ENCODE results near the gene C1QTNF9B. TPM values are rescaled to one million over a fixed set of nuclear protein-coding genes. Genes with fewer than 3 reads are reported as not detected.
"Not testable (repeated sequence)": the region's sequence is repeated elsewhere in the genome, so short reads cannot be mapped to it uniquely, and the experiment has no call there.

The C1QTNF9B gene
- total RNA-seq, 2 experiments from 2014 or later: not detected

DNA sequence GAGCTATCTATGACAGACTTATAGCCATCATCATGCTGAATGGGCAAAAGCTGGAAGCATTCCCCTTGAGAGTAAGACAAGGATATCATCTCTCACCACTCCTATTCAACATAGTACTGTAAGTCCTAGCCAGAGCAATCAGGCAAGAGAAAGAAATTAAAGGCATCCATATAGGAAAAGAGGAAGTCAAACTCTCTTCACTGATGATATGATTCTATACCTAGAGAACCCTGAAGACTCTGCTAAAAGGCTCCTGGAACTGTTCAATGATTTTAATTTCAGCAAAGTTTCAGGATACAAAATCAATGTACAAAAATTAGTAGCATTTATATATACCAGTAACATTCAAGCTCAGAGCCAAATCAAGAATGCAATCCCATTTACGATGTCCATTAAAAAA, 21.7 kb upstream of the C1QTNF9B start:
- no peak overlapping the region for H3K27ac Mint-ChIP-seq
- no peak overlapping the region for H3K4me3 Mint-ChIP-seq
- ATAC-seq (no peak), DNase-seq (no peak)
- no peaks in the 10 kb centered on the region for H3K4me1 Mint-ChIP-seq
- ChIA-PET CTCF (interaction anchor here (1.0 to 1.5 kb wide), 4 partner anchors 16 to 310 kb away, joined by 3 to 6 read pairs (median 4); no protein-coding TSS in a partner anchor), POLR2A (no interaction called here)
- no peaks in the 10 kb centered on the region for H3K9me3 Mint-ChIP-seq (ENCODE audit: low read depth)
- intact Hi-C loops (cut with DNase I, micrococcal nuclease): no loop called here
- H3K27me3 Mint-ChIP-seq: peaks cover 30% of the 10 kb centered on the region
- no peaks in the 10 kb centered on the region for H3K36me3 Mint-ChIP-seq (ENCODE audit: low read depth)

DNA sequence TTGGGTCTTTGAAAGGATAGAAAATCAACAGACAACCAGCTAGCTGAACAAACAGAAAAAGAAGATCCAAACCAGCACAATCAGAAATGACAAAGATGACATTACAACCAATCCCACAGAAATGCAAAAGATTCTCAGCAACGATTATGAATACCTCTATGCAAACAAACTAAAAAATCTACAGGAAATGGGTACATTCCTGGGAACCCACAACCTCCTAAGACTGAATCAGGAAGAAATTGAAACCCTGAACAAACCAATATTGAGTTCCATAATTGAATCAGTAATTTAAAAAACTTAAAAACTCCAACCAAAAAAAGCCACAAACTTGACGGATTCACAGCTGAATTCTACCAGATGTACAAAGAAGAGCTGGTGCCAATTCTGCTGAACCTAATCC, 20.9 kb upstream of the C1QTNF9B start:
- no peak overlapping the region for H3K4me3 Mint-ChIP-seq
- POLR2A ChIA-PET: no interaction called here
- no peaks in the 10 kb centered on the region for H3K4me1 Mint-ChIP-seq
- H3K27ac Mint-ChIP-seq: no peak overlapping the region
- DNase-seq (no peak), ATAC-seq (no peak)
- peaks cover 30% of the 10 kb centered on the region for H3K27me3 Mint-ChIP-seq
- intact Hi-C loops (cut with DNase I, micrococcal nuclease): no loop called here
- H3K36me3 Mint-ChIP-seq (ENCODE audit: low read depth): no peaks in the 10 kb centered on the region
- no peaks in the 10 kb centered on the region for H3K9me3 Mint-ChIP-seq (ENCODE audit: low read depth)
- CTCF ChIA-PET: interaction anchor here (0.7 to 1.5 kb wide), 5 partner anchors 11 to 311 kb away, joined by 3 to 6 read pairs (median 4); no protein-coding TSS in a partner anchor

- peaks cover 29% of the 10 kb centered on the region for H3K27me3 Mint-ChIP-seq
- POLR2A ChIA-PET: no interaction called here
- peaks cover 6% of the 10 kb centered on the region for H3K4me1 Mint-ChIP-seq
- H3K4me3 Mint-ChIP-seq: no peak overlapping the region
- H3K9me3 Mint-ChIP-seq (ENCODE audit: low read depth): no peaks in the 10 kb centered on the region
- H3K36me3 Mint-ChIP-seq (ENCODE audit: low read depth): no peaks in the 10 kb centered on the region
- H3K27ac Mint-ChIP-seq: no peak overlapping the region
- intact Hi-C loops (cut with DNase I, micrococcal nuclease): no loop called here
- DNase-seq (no peak), ATAC-seq (no peak)
- CTCF ChIA-PET: no interaction called here
Observed at GRCh38 chr13:23915308-23915707, 18.0 kb upstream of the C1QTNF9B start.

GRCh38 chr13:23912469-23912868, 15.2 kb upstream of the C1QTNF9B start:
- ChIA-PET POLR2A (no interaction called here), CTCF (no interaction called here)
- Mint-ChIP-seq H3K4me3 (no peak overlapping the region), H3K27me3 (peaks cover 26% of the 10 kb centered on the region), H3K27ac (no peak overlapping the region), H3K36me3 (ENCODE audit: low read depth) (no peaks in the 10 kb centered on the region), H3K4me1 (peaks cover 6% of the 10 kb centered on the region), H3K9me3 (ENCODE audit: low read depth) (no peaks in the 10 kb centered on the region)
- intact Hi-C loops (cut with DNase I, micrococcal nuclease): no loop called here
- ATAC-seq: no peak
- DNase-seq: no peak

DNA sequence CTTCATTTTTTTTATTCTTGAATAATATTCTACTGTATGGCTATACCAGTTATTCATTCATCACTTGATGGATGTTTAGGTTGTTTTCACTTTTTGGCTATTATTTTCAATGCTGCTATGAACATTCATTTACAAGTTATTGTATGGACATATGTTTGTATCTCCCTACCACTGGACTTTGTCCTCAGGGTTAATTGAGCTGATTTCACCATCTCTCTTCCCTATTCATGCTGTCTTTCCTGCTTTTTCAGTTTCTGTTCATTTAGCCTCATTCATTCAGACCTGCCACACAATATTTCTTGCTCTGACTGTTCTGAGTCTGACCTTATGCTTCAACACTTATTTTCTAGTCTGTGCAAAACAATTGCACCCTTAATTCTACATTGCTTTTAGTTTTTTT, 12.3 kb upstream of the C1QTNF9B start:
- ChIA-PET CTCF (interaction anchor here (0.6 to 1.4 kb wide), 5 partner anchors 9 to 560 kb away, joined by 3 read pairs; no protein-coding TSS in a partner anchor), POLR2A (interaction anchor here (0.5 kb wide), 1 partner anchor 118 kb away, joined by 6 read pairs; no protein-coding TSS in a partner anchor)
- peaks cover 16% of the 10 kb centered on the region for H3K27me3 Mint-ChIP-seq
- no peak overlapping the region for H3K27ac Mint-ChIP-seq
- no peaks in the 10 kb centered on the region for H3K9me3 Mint-ChIP-seq (ENCODE audit: low read depth)
- H3K36me3 Mint-ChIP-seq (ENCODE audit: low read depth): no peaks in the 10 kb centered on the region
- intact Hi-C loops (cut with DNase I, micrococcal nuclease): no loop called here
- ATAC-seq (no peak), DNase-seq (no peak)
- no peak overlapping the region for H3K4me3 Mint-ChIP-seq
- H3K4me1 Mint-ChIP-seq: peaks cover 6% of the 10 kb centered on the region

GRCh38 chr13:23905766-23906165, 8.5 kb upstream of the C1QTNF9B start:
- Mint-ChIP-seq H3K27me3 (peaks cover 33% of the 10 kb centered on the region), H3K4me1 (peaks cover 3% of the 10 kb centered on the region), H3K9me3 (ENCODE audit: low read depth) (no peaks in the 10 kb centered on the region), H3K4me3 (no peak overlapping the region), H3K36me3 (ENCODE audit: low read depth) (no peaks in the 10 kb centered on the region), H3K27ac (no peak overlapping the region)
- intact Hi-C loops (cut with DNase I, micrococcal nuclease): no loop called here
- DNase-seq (no peak), ATAC-seq (no peak)
- POLR2A ChIA-PET: no interaction called here
- CTCF ChIA-PET: no interaction called here

GRCh38 chr13:23903906-23904280, 6.6 kb upstream of the C1QTNF9B start:
- no peak overlapping the region for H3K4me3 Mint-ChIP-seq
- H3K4me1 Mint-ChIP-seq: peaks cover 3% of the 10 kb centered on the region
- intact Hi-C loops (cut with DNase I, micrococcal nuclease): no loop called here
- POLR2A ChIA-PET: no interaction called here
- no peaks in the 10 kb centered on the region for H3K9me3 Mint-ChIP-seq (ENCODE audit: low read depth)
- H3K36me3 Mint-ChIP-seq (ENCODE audit: low read depth): no peaks in the 10 kb centered on the region
- no peak for DNase-seq
- H3K27me3 Mint-ChIP-seq: peaks cover 28% of the 10 kb centered on the region
- no peak overlapping the region for H3K27ac Mint-ChIP-seq
- CTCF ChIA-PET: interaction anchor here (0.6 to 1.0 kb wide), 3 partner anchors 14 to 611 kb away, joined by 3 to 4 read pairs (median 4); no protein-coding TSS in a partner anchor
- no peak for ATAC-seq

- CTCF ChIA-PET: interaction anchor here (0.6 to 1.9 kb wide), 5 partner anchors 13 to 611 kb away, joined by 3 to 6 read pairs (median 4); no protein-coding TSS in a partner anchor
- H3K27ac Mint-ChIP-seq: no peak overlapping the region
- ATAC-seq: no peak
Observed at GRCh38 chr13:23902975-23903905, 5.9 kb upstream of the C1QTNF9B start.

GRCh38 chr13:23901365-23901764, 4.1 kb upstream of the C1QTNF9B start:
- Mint-ChIP-seq H3K4me1 (peaks cover 3% of the 10 kb centered on the region), H3K9me3 (ENCODE audit: low read depth) (no peaks in the 10 kb centered on the region), H3K27me3 (peaks cover 23% of the 10 kb centered on the region), H3K36me3 (ENCODE audit: low read depth) (no peaks in the 10 kb centered on the region), H3K27ac (no peak overlapping the region), H3K4me3 (no peak overlapping the region)
- POLR2A ChIA-PET: no interaction called here
- CTCF ChIA-PET: interaction anchor here (0.6 to 0.7 kb wide), 2 partner anchors 58 to 127 kb away, joined by 3 read pairs; no protein-coding TSS in a partner anchor
- ATAC-seq (peak; percentile 60), DNase-seq (no peak)
- intact Hi-C loops (cut with DNase I, micrococcal nuclease): no loop called here

More at GRCh38 chr13:23902975-23903905, 5.9 kb upstream of the C1QTNF9B start:
- H3K27me3 Mint-ChIP-seq: peaks cover 28% of the 10 kb centered on the region
- POLR2A ChIA-PET: interaction anchor here (0.6 kb wide), 1 partner anchor 55 kb away, joined by 3 read pairs; no protein-coding TSS in a partner anchor
- H3K9me3 Mint-ChIP-seq (ENCODE audit: low read depth): no peaks in the 10 kb centered on the region
- H3K4me3 Mint-ChIP-seq: no peak overlapping the region
- DNase-seq: peak; percentile 10
- peaks cover 3% of the 10 kb centered on the region for H3K4me1 Mint-ChIP-seq
- H3K36me3 Mint-ChIP-seq (ENCODE audit: low read depth): no peaks in the 10 kb centered on the region
- intact Hi-C loops (cut with DNase I, micrococcal nuclease): no loop called here

DNA sequence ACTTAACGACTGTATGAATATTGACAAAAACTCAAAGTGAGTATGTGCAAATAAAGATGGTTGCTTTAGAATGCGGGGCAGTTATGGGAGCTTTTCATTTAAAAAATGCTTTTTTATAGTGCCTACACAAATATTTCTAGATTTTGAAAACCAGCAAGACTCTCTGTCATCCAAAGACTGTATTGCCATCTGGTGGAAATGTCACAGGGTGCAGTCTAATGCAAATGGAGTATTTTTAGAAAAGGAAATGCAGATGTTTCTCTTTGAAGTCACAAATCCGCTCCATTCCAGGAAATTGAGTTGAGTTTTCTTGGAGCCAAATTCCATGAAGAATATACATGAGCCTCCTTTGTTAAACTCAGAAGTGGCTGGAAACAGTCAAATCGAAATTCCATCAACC, 2.3 kb upstream of the C1QTNF9B start:
- ChIA-PET CTCF (interaction anchor here (0.6 to 1.3 kb wide), 7 partner anchors 10 to 386 kb away, joined by 3 to 7 read pairs (median 3); partner anchors contain the start of gene MIPEP), POLR2A (no interaction called here)
- H3K4me1 Mint-ChIP-seq: peaks cover 3% of the 10 kb centered on the region
- intact Hi-C loops (cut with DNase I, micrococcal nuclease): loop anchor here in 1 of 2 experiments (1.0 kb wide), 1 partner anchor 433 kb away; no protein-coding TSS in a partner anchor
- no peak overlapping the region for H3K4me3 Mint-ChIP-seq
- H3K36me3 Mint-ChIP-seq (ENCODE audit: low read depth): no peaks in the 10 kb centered on the region
- H3K9me3 Mint-ChIP-seq (ENCODE audit: low read depth): no peaks in the 10 kb centered on the region
- H3K27ac Mint-ChIP-seq: no peak overlapping the region
- peaks cover 22% of the 10 kb centered on the region for H3K27me3 Mint-ChIP-seq
- peak; percentile 66 for ATAC-seq
- DNase-seq: peak; percentile 48

DNA sequence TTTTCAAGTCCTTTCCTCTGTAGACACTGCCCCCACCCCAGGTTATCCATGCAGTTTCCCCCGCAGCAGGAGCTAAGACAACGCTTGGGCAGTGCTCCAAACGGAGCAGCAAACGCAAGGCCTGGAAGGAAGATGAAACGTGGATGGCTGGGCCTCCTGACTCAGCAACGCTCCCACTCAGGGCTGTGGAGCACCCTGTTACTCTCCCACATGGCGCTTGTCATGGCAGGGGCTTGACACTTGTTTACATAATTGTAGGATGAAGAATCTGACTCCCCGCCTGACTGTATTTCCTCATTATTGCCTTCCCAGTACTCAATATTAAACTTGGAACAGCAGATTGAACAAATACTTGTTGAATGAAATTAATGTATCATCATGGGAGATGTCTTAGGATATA, 799 bp upstream of the C1QTNF9B start:
- ChIA-PET CTCF (interaction anchor here (0.6 kb wide), 1 partner anchor 64 kb away, joined by 4 read pairs; no protein-coding TSS in a partner anchor), POLR2A (no interaction called here)
- Mint-ChIP-seq H3K36me3 (ENCODE audit: low read depth) (no peaks in the 10 kb centered on the region), H3K9me3 (ENCODE audit: low read depth) (no peaks in the 10 kb centered on the region), H3K27ac (no peak overlapping the region), H3K27me3 (peaks cover 15% of the 10 kb centered on the region), H3K4me1 (peaks cover 3% of the 10 kb centered on the region), H3K4me3 (no peak overlapping the region)
- DNase-seq: no peak
- ATAC-seq: no peak
- intact Hi-C loops (cut with DNase I, micrococcal nuclease): no loop called here

- H3K4me3 Mint-ChIP-seq; POLR2A ChIA-PET; intact Hi-C loops (cut with DNase I, micrococcal nuclease); DNase-seq; ATAC-seq; H3K36me3 Mint-ChIP-seq (ENCODE audit: low read depth); H3K9me3 Mint-ChIP-seq (ENCODE audit: low read depth); CTCF ChIA-PET; H3K27me3 Mint-ChIP-seq; H3K27ac Mint-ChIP-seq; H3K4me1 Mint-ChIP-seq: not testable (repeated sequence)
Observed at GRCh38 chr13:23894746-23895145, 2.6 kb downstream of the C1QTNF9B start.

Measured in activated CD4-positive, alpha-beta T cell treated with anti-CD3 and anti-CD28 coated beads for 36 hours (primary cell).